OCI-LY7 (cell line): ENCODE results near the gene UBE4B. TPM values are rescaled to one million over a fixed set of nuclear protein-coding genes. Genes with fewer than 3 reads are reported as not detected.

Experiments
- BruUV-seq: library from RNA; stranded (reverse); fragments of 400-500 nt; replicated peaks from 2 replicates; lab custom pipeline; 2021; lab: Mats Ljungman, UMichigan
- CTCF ChIA-PET: fragments of 300-600 bp; sonication (Branson Sonifier 250); formaldehyde crosslinking; loops from one replicate; lab custom pipeline; 2022; ENCODE audit warnings: antibody characterized with exemption; ENCODE audit not compliant: unreplicated experiment; lab: Charles Lee
- POLR2A ChIA-PET: fragments of 300-600 bp; sonication (Branson Sonifier 250); formaldehyde crosslinking; loops from one replicate; lab custom pipeline; 2022; ENCODE audit warnings: antibody characterized with exemption; lab: Charles Lee
- DNase-seq: peaks from one replicate; pipeline ENCODE4 v3.0.0-alpha.2; 2015; ENCODE audit warnings: low spot score
- H2AFZ ChIP-seq: fragments of 200-600 bp; sonication (generic), shearing (Covaris generic); 2 replicates; pipeline ENCODE4 v1.6.1; 2014; ENCODE audit warnings: mild to moderate bottlenecking, antibody characterized with exemption, low read length, moderate library complexity
- H3K27ac ChIP-seq: fragments of 200-600 bp; sonication (generic); 2 replicates; pipeline ENCODE4 v1.5.1; 2014; ENCODE audit warnings: mixed run types, low read depth, mild to moderate bottlenecking, moderate library complexity, low read length, inconsistent platforms; ENCODE audit not compliant: poor library complexity, severe bottlenecking
- H3K36me3 ChIP-seq: fragments of 200-600 bp; sonication (generic); 2 replicates; pipeline ENCODE4 v1.6.1; 2014; ENCODE audit warnings: mild to moderate bottlenecking, antibody characterized with exemption, low read length, moderate library complexity, mixed read lengths; ENCODE audit not compliant: insufficient read depth
- H3K4me1 ChIP-seq: fragments of 200-600 bp; sonication (generic); 2 replicates; pipeline ENCODE4 v1.5.1; 2014; ENCODE audit warnings: mild to moderate bottlenecking, low read length; ENCODE audit not compliant: insufficient read depth, poor library complexity, severe bottlenecking
- H3K4me2 ChIP-seq: fragments of 200-600 bp; sonication (generic); 2 replicates; pipeline ENCODE4 v1.6.1; 2014; ENCODE audit warnings: mild to moderate bottlenecking, low read length
- H3K4me3 ChIP-seq: fragments of 200-600 bp; sonication (generic); 2 replicates; pipeline ENCODE4 v1.5.1; 2014; ENCODE audit warnings: mild to moderate bottlenecking, low read depth, low read length; ENCODE audit not compliant: poor library complexity, severe bottlenecking
- H3K79me2 ChIP-seq: fragments of 200-600 bp; sonication (generic); 2 replicates; pipeline ENCODE4 v1.6.1; 2016; ENCODE audit warnings: low read depth, mild to moderate bottlenecking, low read length, moderate library complexity, mixed read lengths; ENCODE audit not compliant: insufficient read depth
- H3K9me2 ChIP-seq: fragments of 200-600 bp; sonication (generic); 2 replicates; pipeline ENCODE4 v1.6.1; 2016; ENCODE audit warnings: mild to moderate bottlenecking, low read length, mixed read lengths; ENCODE audit not compliant: insufficient read depth
- H3K9me3 ChIP-seq: fragments of 200-600 bp; sonication (generic); 2 replicates; pipeline ENCODE4 v1.6.1; 2014; ENCODE audit warnings: mild to moderate bottlenecking, mixed run types, low read length, mixed read lengths
- H4K20me1 ChIP-seq: fragments of 200-600 bp; sonication (generic); 2 replicates; pipeline ENCODE4 v1.6.1; 2014; ENCODE audit warnings: mild to moderate bottlenecking, antibody characterized with exemption, low read length, moderate library complexity, mixed read lengths; ENCODE audit not compliant: insufficient read depth
- CTCF ChIP-seq: fragments of 200-600 bp; sonication (generic); conservative IDR thresholded peaks from 2 replicates; pipeline ENCODE4 v1.5.1; 2014; ENCODE audit warnings: mild to moderate bottlenecking, antibody characterized with exemption, low read length, moderate library complexity, mixed read lengths
- EZH2phosphoT487 ChIP-seq: fragments of 200-600 bp; sonication (generic); IDR thresholded peaks from 2 replicates; pipeline ENCODE4 v1.6.1; 2018; ENCODE audit warnings: low read depth, borderline replicate concordance, mild to moderate bottlenecking, mixed run types, antibody characterized with exemption, low read length, moderate library complexity, mixed read lengths
- intact Hi-C: fragments of 100-400 bp; cut with micrococcal nuclease; formaldehyde crosslinking; loops from one replicate; pipeline ENCODE4 v1.10.0; 2022; ENCODE audit not compliant: unreplicated experiment
- total RNA-seq, 2 experiments: library from RNA; depleted of rRNA in 1 of 2; stranded (reverse); fragments of >200 nt in 1 of 2; shearing (Covaris generic) in 1 of 2; gene quantifications; 2 replicates each; pipeline ENCODE4 v1.2.3, GENCODE V29; 2014 to 2022

UBE4B gene
- total RNA-seq, 2 experiments from 2014 or later: 21.5 to 40.7 TPM

GRCh38 chr1:10189659-10190058 lies 156.9 kb downstream of the UBE4B start:
- Histone ChIP-seq H3K4me2 (peak overlapping the region; percentile 5; the same call in 1 of the 2 replicates), H3K36me3 (no peaks in the 10 kb centered on the region), H3K4me3 (no peak overlapping the region), H3K9me3 (no peaks in the 10 kb centered on the region), H3K4me1 (no peaks in the 10 kb centered on the region), H3K79me2 (no peaks in the 10 kb centered on the region), H3K27ac (no peak overlapping the region), H4K20me1 (no peaks in the 10 kb centered on the region), H3K9me2 (no peaks in the 10 kb centered on the region), H2AFZ (no peak overlapping the region)
- intact Hi-C loops: no loop called here
- no TSS peak for BruUV-seq
- DNase-seq: peak; percentile 16
- ChIA-PET CTCF (no interaction called here), POLR2A (no interaction called here)
- TF ChIP-seq EZH2phosphoT487 (no peak), CTCF (no peak)

GRCh38 chr1:10192263-10192662 lies 159.5 kb downstream of the UBE4B start:
- intact Hi-C loops: no loop called here

GRCh38 chr1:10193288-10193687 lies 160.5 kb downstream of the UBE4B start:
- intact Hi-C loops: no loop called here

More at GRCh38 chr1:10192263-10192662, 159.5 kb downstream of the UBE4B start:
- H3K4me3 ChIP-seq: no peak overlapping the region
- H3K4me1 ChIP-seq: no peaks in the 10 kb centered on the region
- no peak overlapping the region for H2AFZ ChIP-seq
- no peaks in the 10 kb centered on the region for H3K79me2 ChIP-seq
- no peak overlapping the region for H3K27ac ChIP-seq
- ChIA-PET POLR2A (no interaction called here), CTCF (no interaction called here)
- no TSS peak for BruUV-seq
- no peaks in the 10 kb centered on the region for H3K9me2 ChIP-seq
- no peak for TF ChIP-seq CTCF
- no peaks in the 10 kb centered on the region for H3K36me3 ChIP-seq
- no peak overlapping the region for H3K4me2 ChIP-seq
- no peak for DNase-seq
- no peaks in the 10 kb centered on the region for H3K9me3 ChIP-seq
- no peaks in the 10 kb centered on the region for H4K20me1 ChIP-seq

More at GRCh38 chr1:10193288-10193687, 160.5 kb downstream of the UBE4B start:
- Histone ChIP-seq H3K36me3 (no peaks in the 10 kb centered on the region), H3K4me1 (no peaks in the 10 kb centered on the region), H3K9me3 (no peaks in the 10 kb centered on the region), H3K4me2 (no peak overlapping the region), H4K20me1 (no peaks in the 10 kb centered on the region), H3K4me3 (no peak overlapping the region), H2AFZ (no peak overlapping the region), H3K27ac (no peak overlapping the region), H3K9me2 (no peaks in the 10 kb centered on the region), H3K79me2 (no peaks in the 10 kb centered on the region)
- BruUV-seq: no TSS peak
- TF ChIP-seq EZH2phosphoT487 (no peak), CTCF (no peak)
- no peak for DNase-seq
- POLR2A ChIA-PET: no interaction called here
- CTCF ChIA-PET: no interaction called here
